IMR-90 (cell line): ENCODE data around the gene HCFC1R1. TPM values are rescaled to one million over a fixed set of nuclear protein-coding genes. Genes with fewer than 3 reads are reported as not detected.
A peak's percentile ranks its signal among the peaks of the same experiment; 100 is the strongest.

ENCODE experiments used
- ATAC-seq: fragments of 200-7000 bp; cut with Tn5 transposase; 2 replicates; pipeline ENCODE4 v1.9.1; 2020; ENCODE audit warnings: low read depth, mild to moderate bottlenecking, moderate library complexity
- BruUV-seq: library from RNA; stranded (reverse); fragments of 400-500 nt; replicated peaks from 2 replicates; lab custom pipeline; 2021; lab: Mats Ljungman, UMichigan
- CTCF ChIA-PET: fragments of 300-600 bp; formaldehyde crosslinking; extraction: SDS; loops from one replicate; lab custom pipeline; 2021; ENCODE audit warnings: antibody characterized with exemption; lab: Yijun Ruan, JAX
- POLR2A ChIA-PET: fragments of 300-600 bp; sonication (Branson Sonifier 250); formaldehyde crosslinking; loops from one replicate; lab custom pipeline; 2022; ENCODE audit warnings: antibody characterized with exemption; ENCODE audit not compliant: unreplicated experiment; lab: Charles Lee
- DNase-seq: peaks from one replicate; pipeline ENCODE4 v3.0.0; 2013
- H2AFZ ChIP-seq: replicated peaks from 2 replicates; pipeline ENCODE3; 2013; ENCODE audit warnings: low read length, mild to moderate bottlenecking; ENCODE audit not compliant: poor library complexity
- H2AK5ac ChIP-seq: 2 replicates; pipeline ENCODE4 v1.6.1; 2013; ENCODE audit warnings: low read depth, low read length, inconsistent platforms
- H2AK9ac ChIP-seq: replicated peaks from 2 replicates; pipeline ENCODE3; 2013; ENCODE audit warnings: mild to moderate bottlenecking, low read depth, low read length, moderate library complexity; ENCODE audit not compliant: poor library complexity
- H2BK120ac ChIP-seq: 2 replicates; pipeline ENCODE4 v1.6.1; 2013; ENCODE audit warnings: low read depth, low read length, inconsistent platforms
- H2BK15ac ChIP-seq: 3 replicates; pipeline ENCODE4 v1.6.1; 2013; ENCODE audit warnings: low read depth, low read length, inconsistent platforms
- H2BK20ac ChIP-seq: 2 replicates; pipeline ENCODE4 v1.6.1; 2013; ENCODE audit warnings: low read depth, mild to moderate bottlenecking, inconsistent platforms, low read length, moderate library complexity
- H2BK5ac ChIP-seq: 2 replicates; pipeline ENCODE4 v1.6.1; 2013; ENCODE audit warnings: mild to moderate bottlenecking, low read depth, low read length, inconsistent platforms; ENCODE audit not compliant: poor library complexity, severe bottlenecking
- H3K14ac ChIP-seq: replicated peaks from 2 replicates; pipeline ENCODE4 v1.6.1; 2013; ENCODE audit warnings: low read depth, low read length, inconsistent platforms
- H3K18ac ChIP-seq: 2 replicates; pipeline ENCODE4 v1.6.1; 2013; ENCODE audit warnings: low read depth, low read length, control low read depth
- H3K23ac ChIP-seq: 2 replicates; pipeline ENCODE4 v1.6.1; 2013; ENCODE audit warnings: low read depth, low read length, inconsistent platforms
- H3K27ac ChIP-seq: 2 replicates; pipeline ENCODE4 v1.5.1; 2013; ENCODE audit warnings: mild to moderate bottlenecking, control low read depth, low read length; ENCODE audit not compliant: insufficient read depth
- H3K27me3 ChIP-seq: 2 replicates; pipeline ENCODE4 v1.6.1; 2013; ENCODE audit warnings: low read length; ENCODE audit not compliant: control insufficient read depth, insufficient read depth
- H3K36me3 ChIP-seq: 2 replicates; pipeline ENCODE4 v1.6.1; 2013; ENCODE audit warnings: low read length, mixed read lengths; ENCODE audit not compliant: control insufficient read depth, insufficient read depth
- H3K4ac ChIP-seq: 2 replicates; pipeline ENCODE4 v1.6.1; 2013; ENCODE audit warnings: low read depth, low read length, inconsistent platforms
- H3K4me1 ChIP-seq: 2 replicates; pipeline ENCODE4 v1.6.1; 2013; ENCODE audit warnings: low read length, mixed read lengths; ENCODE audit not compliant: control insufficient read depth, insufficient read depth
- H3K4me2 ChIP-seq: 2 replicates; pipeline ENCODE4 v1.6.1; 2013; ENCODE audit warnings: low read depth, mild to moderate bottlenecking, control low read depth, low read length, moderate library complexity
- H3K4me3 ChIP-seq: 2 replicates; pipeline ENCODE4 v1.5.1; 2013; ENCODE audit warnings: low read depth, mild to moderate bottlenecking, control low read depth, low read length, moderate library complexity; ENCODE audit not compliant: insufficient read depth
- H3K56ac ChIP-seq: 2 replicates; pipeline ENCODE4 v1.6.1; 2013; ENCODE audit warnings: low read length, inconsistent platforms; ENCODE audit not compliant: insufficient read depth; ENCODE audit errors: extremely low read depth
- H3K79me1 ChIP-seq, 2 experiments: 2 replicates each; pipeline ENCODE4 v1.6.1; 2013; ENCODE audit warnings: low read length in 2 of 2, inconsistent platforms in 1 of 2, low read depth in 1 of 2
- H3K9ac ChIP-seq: 2 replicates; pipeline ENCODE4 v1.6.1; 2013; ENCODE audit warnings: low read depth, low read length, control low read depth
- H3K9me1 ChIP-seq: 2 replicates; pipeline ENCODE4 v1.6.1; 2013; ENCODE audit warnings: low read length, inconsistent platforms; ENCODE audit not compliant: insufficient read depth
- H3K9me3 ChIP-seq: 2 replicates; pipeline ENCODE4 v1.6.1; 2013; ENCODE audit warnings: low read length; ENCODE audit not compliant: control insufficient read depth, insufficient read depth
- H4K20me1 ChIP-seq: 2 replicates; pipeline ENCODE4 v1.6.1; 2013; ENCODE audit warnings: low read length, inconsistent platforms; ENCODE audit not compliant: insufficient read depth
- H4K5ac ChIP-seq: 2 replicates; pipeline ENCODE4 v1.6.1; 2013; ENCODE audit warnings: mild to moderate bottlenecking, low read depth, low read length, control low read depth
- H4K8ac ChIP-seq, 2 experiments: 2 replicates each; pipeline ENCODE4 v1.6.1; 2013; ENCODE audit warnings: low read depth in 2 of 2, low read length in 2 of 2, control low read depth in 1 of 2, inconsistent platforms in 1 of 2
- H4K91ac ChIP-seq: 2 replicates; pipeline ENCODE4 v1.6.1; 2013; ENCODE audit warnings: low read depth, low read length, inconsistent platforms; ENCODE audit not compliant: insufficient read depth
- CEBPB ChIP-seq: IDR thresholded peaks from 2 replicates; pipeline ENCODE4 v1.6.1; 2012; ENCODE audit warnings: low read depth, low read length, improper control_type of control experiment
- MAFK ChIP-seq: IDR thresholded peaks from 2 replicates; pipeline ENCODE4 v1.6.1; 2012; ENCODE audit warnings: low read depth, low read length, improper control_type of control experiment
- MXI1 ChIP-seq: IDR thresholded peaks from 2 replicates; pipeline ENCODE4 v1.6.1; 2012; ENCODE audit warnings: low read depth, mild to moderate bottlenecking, low read length, moderate library complexity, borderline replicate concordance
- RAD21 ChIP-seq: IDR thresholded peaks from 2 replicates; pipeline ENCODE4 v1.6.1; 2012; ENCODE audit warnings: low read length, improper control_type of control experiment
- SMC3 ChIP-seq: fragments of 150-350 bp; IDR thresholded peaks from 2 replicates; pipeline ENCODE4 v1.6.1; 2016; ENCODE audit warnings: low read depth, mild to moderate bottlenecking, antibody characterized with exemption, low read length, moderate library complexity
- WGBS, 2 experiments: methylation state at CpG; one replicate each; pipeline versions ENCODE4 v1.1.5 to v1.1.7; 2013; ENCODE audit warnings: missing lambda C conversion rate in 2 of 2; ENCODE audit not compliant: insufficient read length in 1 of 2; ENCODE audit errors: extremely low coverage in 2 of 2; 5-methylcytosine and 5-hydroxymethylcytosine counted together
- dilution Hi-C: fragments of 300-500 bp; cut with HindIII; formaldehyde crosslinking; loops from one replicate; pipeline ENCODE4 v1.14.3; 2018; ENCODE audit warnings: low sequenced_read_pairs; ENCODE audit not compliant: unreplicated experiment
- in situ Hi-C: fragments of 300-500 bp; cut with MboI; formaldehyde crosslinking; loops from 3 replicates; pipeline ENCODE4 v1.14.3; 2019; ENCODE audit warnings: low sequenced_read_pairs, inconsistent platforms, mixed read lengths
- intact Hi-C: fragments of 100-400 bp; cut with micrococcal nuclease; formaldehyde crosslinking; loops from 2 replicates; pipeline ENCODE4 v1.10.0; 2022
- polyA plus RNA-seq, 3 experiments: library from polyadenylated mRNA; depleted of rRNA; stranded (reverse); fragments of >200 nt; gene quantifications; 2 replicates each; pipeline ENCODE4 v1.2.3, GENCODE V29; 2012; ENCODE audit warnings: low replicate concordance in 1 of 3
- total RNA-seq: library from RNA; depleted of rRNA; stranded (reverse); fragments of >200 nt; gene quantifications from 2 replicates; pipeline ENCODE4 v1.2.3, GENCODE V29; 2012
- TF ChIP-seq, protein P1 (sequence below): fragments of 150-350 bp; IDR thresholded peaks from 2 replicates; pipeline ENCODE4 v1.6.1; 2016; ENCODE audit warnings: low read depth, mild to moderate bottlenecking, low read length, moderate library complexity, borderline replicate concordance

Gene HCFC1R1
- total and polyA plus RNA-seq, 2 of the 4 experiments (the other 2 are of a cell fraction), result 7.2 to 57.9 TPM

GRCh38 chr16:3042376-3042775, 18.6 kb upstream of the HCFC1R1 start:
- Histone ChIP-seq H2AK5ac (no peak overlapping the region), H3K56ac (no peak overlapping the region), H3K18ac (no peak overlapping the region), H4K20me1 (no peaks in the 10 kb centered on the region), H3K4me2 (no peak overlapping the region), H4K5ac (no peak overlapping the region), H3K9me3 (no peaks in the 10 kb centered on the region; the same call in 1 of the 2 replicates), H2BK15ac (no peak overlapping the region), H3K23ac (no peak overlapping the region), H3K9me1 (no peaks in the 10 kb centered on the region), H3K79me1 (no peaks in the 10 kb centered on the region), H2AK9ac (no peak overlapping the region), H3K9ac (no peak overlapping the region), H3K27ac (no peak overlapping the region), H3K36me3 (no peaks in the 10 kb centered on the region), H3K4me3 (no peak overlapping the region), H3K4me1 (no peaks in the 10 kb centered on the region; the same call in 1 of the 2 replicates), H2BK120ac (no peak overlapping the region), H2BK5ac (no peak overlapping the region), H2AFZ (no peak overlapping the region), H2BK20ac (no peak overlapping the region), H4K8ac (no peak overlapping the region), H4K91ac (no peak overlapping the region), H3K27me3 (peaks cover 64% of the 10 kb centered on the region), H3K14ac (no peak overlapping the region), H3K4ac (no peak overlapping the region)
- no CpG with 5 or more reads among the region's 3 CpGs for WGBS, 2 experiments
- DNase-seq (no peak), ATAC-seq (no peak)
- POLR2A ChIA-PET, result no interaction called here
- dilution Hi-C loops, result no loop called here
- in situ Hi-C loops, result no loop called here
- intact Hi-C loops, result no loop called here
- TF ChIP-seq MAFK (no peak), CEBPB (0 out of 2 replicates have a peak, but pooled peaks have one; percentile 22), SMC3 (no peak), RAD21 (no peak), MXI1 (no peak)
- TF ChIP-seq, protein P1, sequence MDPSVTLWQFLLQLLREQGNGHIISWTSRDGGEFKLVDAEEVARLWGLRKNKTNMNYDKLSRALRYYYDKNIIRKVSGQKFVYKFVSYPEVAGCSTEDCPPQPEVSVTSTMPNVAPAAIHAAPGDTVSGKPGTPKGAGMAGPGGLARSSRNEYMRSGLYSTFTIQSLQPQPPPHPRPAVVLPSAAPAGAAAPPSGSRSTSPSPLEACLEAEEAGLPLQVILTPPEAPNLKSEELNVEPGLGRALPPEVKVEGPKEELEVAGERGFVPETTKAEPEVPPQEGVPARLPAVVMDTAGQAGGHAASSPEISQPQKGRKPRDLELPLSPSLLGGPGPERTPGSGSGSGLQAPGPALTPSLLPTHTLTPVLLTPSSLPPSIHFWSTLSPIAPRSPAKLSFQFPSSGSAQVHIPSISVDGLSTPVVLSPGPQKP, result no peak
- BruUV-seq, result no TSS peak
- CTCF ChIA-PET, result interaction anchor here (1.0 to 1.5 kb wide), 3 partner anchors 11 to 38 kb away, joined by 3 to 4 read pairs (median 4); no protein-coding TSS in a partner anchor
